ENCODE results near the gene LRRC31.

Gene LRRC31

DNA sequence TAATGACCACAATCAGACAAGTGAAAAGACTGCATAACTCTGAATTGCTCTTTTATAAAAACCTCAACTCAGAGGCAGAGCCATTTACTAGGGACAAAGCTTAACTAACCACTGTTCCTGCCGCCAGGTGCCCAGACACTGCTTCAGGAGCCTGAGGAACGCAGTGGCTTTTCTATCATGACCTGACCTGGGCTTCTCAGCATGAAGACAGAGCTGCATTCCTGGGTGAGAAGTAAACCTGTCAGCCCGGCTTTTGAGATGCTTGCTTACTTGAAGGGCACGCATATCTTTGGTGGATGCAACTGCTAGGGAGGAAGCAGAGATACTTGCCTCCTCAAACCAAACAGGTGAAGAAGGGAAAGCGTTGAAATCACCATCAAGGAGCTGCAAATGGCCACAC is 7.9 kb downstream of the LRRC31 start:
- no peak for DNase-seq

DNA sequence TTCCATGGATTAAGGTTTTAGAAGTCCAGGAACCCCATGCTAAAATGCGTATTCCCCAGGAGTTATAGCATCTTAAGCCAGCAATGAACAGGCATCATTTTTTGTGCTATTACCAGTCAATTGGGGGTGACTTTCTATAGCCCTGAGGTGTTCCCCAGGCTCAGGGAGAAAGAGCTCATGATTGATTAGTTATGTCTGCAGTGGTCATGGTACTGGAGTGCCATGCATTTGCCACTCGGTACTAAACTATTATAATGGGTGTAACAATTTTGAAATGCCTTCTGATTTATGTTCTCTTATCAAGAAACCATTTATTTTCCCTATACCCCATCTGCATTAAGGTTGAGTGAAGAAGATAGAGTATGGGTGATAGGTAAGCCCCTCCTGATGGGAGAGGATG is 11.9 kb downstream of the LRRC31 start:
- DNase-seq = no peak

DNA sequence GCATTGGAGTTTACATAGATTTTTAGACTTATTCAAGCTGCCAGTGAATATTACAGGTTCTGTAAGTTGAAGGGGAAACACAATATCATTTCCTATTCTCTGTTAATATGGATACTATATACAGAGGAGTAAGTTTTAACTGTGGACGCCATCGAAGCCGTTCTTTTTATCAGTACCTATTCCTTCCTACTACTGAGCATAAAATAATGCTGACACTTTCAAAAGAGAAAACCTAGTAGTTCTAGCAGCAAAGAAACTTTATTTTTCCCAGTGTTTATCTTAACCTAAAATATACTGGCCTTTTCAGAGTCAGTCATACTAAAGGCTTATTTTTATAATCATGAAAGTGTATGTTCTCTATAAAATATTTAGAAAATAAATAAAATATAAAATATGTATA is 14.2 kb downstream of the LRRC31 start:
- DNase-seq = no peak

DNA sequence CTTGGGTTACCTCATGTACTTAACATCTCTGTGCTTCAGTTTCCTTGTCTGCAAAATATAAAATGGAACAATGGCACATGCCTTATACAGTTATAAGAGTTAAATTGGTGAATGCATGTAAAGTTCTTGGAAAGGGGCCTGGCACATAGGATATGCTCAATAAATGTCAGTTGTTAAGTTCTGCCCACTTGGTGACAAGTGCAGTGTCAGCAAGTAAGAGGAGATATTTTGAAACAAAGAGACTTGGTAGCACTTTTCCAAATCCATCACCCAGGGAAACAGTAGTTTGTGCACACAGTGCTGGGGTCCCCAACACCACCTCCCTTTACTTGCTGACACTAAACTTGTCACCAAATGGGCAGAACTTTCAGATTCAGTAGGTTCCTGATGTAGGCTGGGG is 19.1 kb downstream of the LRRC31 start:
- DNase-seq = no peak

DNA sequence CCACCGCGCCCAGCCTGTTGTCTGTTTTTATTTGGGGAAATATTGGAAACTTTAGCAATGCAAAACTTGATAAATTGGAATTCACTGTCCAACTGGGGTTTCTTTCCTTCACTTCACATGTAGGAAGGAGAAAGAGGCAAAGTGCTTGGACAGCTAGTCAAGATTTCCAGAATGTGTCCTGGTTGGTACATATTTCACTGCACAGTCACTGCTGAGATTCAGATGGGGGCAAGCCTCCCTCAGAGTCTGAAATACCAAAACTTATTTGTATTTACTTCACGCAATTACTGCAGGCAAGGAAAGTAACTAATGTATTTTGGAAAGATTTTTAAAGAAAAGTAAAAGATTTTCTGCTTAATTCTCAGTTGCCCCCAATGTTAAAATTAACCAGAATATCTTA is 21.0 kb downstream of the LRRC31 start:
- DNase-seq = no peak

DNA sequence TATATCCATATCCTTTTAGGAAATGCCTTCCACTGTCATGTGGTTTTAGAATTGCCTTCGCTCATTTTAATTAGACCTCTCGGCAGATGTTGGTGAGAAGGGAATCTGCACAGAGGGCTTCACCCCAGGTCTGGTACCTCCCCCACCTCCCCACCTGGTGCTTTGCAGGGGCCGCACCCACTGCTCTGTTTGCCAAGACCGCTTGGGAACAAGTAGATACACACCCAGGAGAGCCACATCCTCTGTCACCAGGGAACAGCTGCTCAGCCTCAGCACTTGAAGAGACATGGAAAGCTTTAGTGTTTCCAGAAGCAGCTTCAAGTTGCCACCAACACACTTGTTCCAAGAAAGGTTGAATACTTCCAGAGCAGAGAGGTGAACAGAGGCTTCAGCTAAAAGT is 21.8 kb downstream of the LRRC31 start:
- no peak for DNase-seq

DNA sequence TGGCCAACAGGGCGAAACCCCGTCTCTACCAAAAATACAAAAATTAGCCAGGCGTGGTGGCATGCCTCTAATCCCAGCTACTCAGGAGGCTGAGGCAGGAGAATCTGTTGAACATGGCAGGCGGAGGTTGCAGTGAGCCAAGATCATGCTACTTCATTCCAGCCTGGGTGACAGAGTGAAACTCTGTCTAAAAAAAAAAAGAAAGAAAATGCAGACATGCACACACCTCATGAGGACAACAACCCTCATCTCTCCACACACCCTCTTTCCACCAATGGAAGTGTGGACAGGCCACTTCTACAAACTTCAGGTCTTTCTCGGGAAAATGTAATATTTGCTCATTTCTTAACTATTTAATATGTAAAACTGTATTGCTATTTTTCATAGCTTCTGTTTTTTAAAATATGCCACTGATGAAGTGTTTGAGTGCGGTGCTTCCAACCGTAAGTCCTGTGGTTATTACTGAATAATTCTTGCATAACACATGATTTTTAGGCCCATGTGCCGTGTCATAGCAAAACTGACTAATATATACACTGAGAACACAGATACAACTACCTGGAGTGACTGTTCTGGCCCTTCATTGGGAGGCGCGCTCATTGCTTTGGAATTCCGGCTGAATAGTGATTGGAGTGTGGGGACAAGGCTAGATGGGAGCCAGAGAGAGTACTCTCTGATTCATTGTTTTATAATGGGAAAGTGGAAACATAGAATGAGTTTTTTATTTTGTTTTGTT is 23.1 kb downstream of the LRRC31 start:
- DNase-seq = no peak

DNA sequence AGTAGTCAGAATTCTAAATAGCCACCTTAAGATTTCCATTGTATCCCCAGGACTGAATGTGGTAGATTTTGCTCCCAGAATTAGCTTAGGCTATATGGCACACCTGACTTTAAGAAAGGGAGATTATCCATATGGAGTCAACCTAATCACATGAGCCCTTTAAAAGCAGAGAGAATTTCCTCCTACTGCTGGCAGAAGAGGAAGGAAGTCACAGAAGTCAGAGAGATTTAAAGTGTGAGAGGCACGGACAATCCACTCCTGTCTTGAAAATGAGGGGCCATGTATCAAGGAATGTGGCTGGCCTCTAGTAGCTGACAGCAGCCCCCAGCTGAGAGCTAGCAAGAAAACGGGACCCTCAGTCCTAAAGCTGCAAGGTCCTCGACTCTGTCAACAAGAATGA is 26.8 kb downstream of the LRRC31 start:
- DNase-seq = no peak

DNA sequence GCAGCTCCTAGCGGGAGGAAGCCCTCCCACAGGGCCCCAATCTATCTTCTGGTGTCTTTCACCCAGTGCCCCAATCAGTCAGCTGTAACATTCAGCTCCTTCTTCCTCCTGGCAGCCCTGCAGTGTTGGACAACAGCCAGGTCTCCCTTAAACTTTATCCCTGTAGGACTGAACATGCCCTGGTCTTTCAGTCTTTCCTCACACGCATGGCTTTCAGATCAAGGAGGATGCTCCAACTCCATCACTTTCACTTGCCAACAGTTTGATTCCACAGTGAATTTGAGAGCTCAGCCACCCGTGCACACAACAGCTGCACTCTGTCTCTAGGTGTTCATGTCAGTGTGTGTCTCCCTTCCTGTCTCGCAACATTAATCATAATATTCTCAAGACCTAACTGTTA is 28.6 kb downstream of the LRRC31 start:
- DNase-seq = no peak

DNA sequence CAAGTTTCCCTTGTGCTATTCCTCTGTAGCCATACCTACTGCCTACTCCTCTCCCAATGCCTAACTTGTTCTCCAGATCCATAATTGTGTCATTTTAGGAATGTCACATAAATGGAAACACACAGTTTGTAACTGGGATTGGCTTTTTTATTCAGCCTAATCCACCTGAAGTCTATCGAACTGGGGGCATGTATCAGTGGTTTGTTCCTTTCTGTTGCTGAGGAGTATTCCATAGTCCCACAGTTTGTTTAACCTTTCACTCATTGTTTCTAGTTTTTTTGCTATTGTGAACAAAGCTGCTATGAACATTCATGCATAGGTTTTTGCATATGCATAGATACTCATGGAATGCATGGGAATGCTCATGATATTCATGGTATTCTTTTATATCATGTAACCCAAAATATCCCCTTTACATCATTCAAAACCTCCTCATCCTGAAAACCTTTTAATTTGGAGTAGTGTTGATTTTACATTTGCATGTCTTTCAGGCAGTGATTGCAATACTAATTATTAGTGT is 31.2 kb downstream of the LRRC31 start:
- no peak for DNase-seq

DNA sequence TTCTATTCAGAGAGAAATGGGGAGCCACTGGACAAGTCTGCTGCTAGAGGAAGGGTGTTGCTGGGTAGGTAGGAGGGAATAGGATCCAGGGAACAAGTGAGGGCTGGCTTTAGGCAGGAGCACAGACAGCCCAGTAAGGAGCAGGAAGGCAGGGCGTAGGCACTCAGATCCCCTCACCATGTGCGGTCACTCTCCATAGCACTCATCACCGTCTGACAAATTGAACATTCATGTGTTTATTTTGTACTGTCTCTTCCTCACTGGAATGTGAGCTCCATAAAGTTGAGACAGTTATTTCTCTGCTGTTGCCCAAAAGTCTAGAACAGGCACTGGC is 32.8 kb downstream of the LRRC31 start:
- DNase-seq = no peak

DNA sequence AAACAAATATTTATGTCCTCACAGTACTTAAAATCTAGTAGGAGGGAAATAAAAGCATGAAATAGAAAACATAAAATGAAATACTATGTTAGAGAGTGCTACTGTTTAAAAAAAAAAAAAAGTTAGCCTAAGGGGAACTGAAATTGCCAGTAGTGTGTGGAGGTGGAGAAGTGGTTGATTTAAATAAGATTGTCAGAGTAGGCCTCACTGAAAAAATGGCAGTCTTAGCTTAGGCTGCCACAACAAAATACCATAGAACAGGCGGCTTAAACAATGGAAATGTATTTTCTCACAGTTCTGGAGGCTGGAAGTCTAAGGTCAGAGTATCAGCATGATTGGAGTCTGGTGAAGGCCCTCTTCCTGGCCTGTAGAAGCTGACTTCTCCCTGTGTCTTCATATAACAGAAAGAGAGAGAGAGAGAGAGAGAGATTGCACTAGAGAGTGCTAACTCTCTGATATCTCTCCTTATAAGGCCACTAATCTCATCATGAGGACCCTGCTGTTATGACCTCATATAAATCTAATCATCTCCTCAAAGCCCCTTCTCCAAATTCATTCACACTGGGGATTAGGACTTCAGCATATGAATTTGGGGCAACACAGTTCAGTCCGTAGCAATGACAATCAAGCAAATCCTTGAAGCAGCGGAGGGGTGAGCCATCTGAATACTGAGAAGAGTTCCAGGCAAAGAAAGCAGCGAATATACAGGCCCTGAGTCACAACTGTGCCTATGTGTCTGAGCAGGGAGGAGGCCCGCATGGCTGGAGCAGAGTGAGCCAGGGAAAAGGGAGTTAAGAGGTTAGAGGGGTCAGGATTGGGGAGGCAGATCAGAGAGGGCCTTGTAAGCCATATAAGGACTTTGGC is 33.4 kb downstream of the LRRC31 start:
- no peak for DNase-seq

DNA sequence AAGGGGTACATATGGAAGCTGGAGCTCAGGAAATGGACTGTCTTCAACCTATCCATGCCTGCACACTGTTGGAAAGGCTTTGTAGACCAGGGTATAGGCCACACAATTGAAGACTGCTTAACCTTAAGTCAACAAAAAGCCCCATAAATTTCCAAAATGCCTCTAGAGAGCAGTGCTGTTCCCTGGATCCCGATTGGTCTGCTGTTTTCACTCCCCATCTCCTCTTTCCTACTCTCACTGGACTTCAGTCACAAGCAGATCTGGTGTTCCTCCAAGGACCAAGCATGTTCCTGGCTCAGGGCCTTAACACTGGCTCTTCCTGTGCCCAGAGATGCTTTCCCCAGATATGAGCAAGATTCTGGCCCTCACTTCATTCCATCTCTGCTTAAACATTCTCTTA is 34.2 kb downstream of the LRRC31 start:
- no peak for DNase-seq

DNA sequence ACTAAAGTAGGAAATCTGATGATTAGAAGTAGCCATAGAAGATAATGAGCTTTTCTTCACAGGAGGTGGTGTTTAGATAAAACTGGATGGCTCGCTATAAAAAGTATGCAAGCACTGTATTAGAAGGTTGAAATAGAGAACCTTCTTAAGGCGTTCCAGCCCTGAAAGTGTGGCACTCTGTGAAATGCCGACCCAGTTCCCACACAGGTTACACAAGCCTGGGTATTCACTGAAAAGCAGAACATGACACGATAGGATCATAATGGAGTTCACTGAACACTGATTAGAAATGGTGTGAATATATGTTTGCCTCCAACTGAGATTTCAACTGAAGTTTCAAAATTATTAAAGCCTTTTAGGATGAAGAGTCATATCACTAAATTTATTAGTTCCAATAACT is 42.0 kb downstream of the LRRC31 start:
- DNase-seq = no peak

DNA sequence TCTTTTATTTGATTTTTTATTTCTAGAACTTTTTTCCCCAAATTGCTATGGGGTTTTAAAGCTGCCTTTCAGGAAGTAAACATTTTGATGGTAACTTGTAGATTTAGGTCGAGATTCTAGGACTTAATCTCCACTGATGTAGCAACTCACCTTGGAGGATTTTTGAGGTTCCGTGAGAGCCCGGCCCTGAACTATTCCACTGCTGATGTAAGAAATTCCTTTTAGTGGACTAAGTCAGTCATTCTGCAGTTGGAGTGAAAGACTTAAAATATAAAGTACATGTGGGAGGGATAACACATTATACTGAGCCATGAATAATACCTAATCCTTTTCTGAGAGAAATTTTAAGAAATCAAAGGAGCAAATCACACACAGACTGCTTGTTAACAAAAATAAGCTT is 44.4 kb downstream of the LRRC31 start:
- DNase-seq = no peak

DNA sequence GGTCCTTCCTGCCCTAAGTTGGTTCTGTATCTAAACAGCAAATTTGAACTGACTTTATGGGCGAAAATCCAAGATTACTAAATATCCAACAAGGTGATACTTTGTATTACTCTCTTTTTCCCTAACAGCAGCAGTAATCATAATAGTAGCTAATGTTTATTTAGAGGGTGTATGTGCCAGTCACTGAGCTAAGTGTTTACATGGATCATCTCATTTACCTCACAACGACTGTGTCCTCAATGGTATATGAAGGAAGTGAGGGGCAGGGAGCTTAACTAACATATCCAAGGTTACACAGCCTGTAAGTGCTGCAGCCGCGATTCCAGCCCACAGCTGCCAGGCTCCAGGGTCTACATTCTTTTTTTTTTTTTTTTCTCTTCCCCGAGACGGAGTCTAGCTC is 46.8 kb downstream of the LRRC31 start:
- DNase-seq = no peak

DNA sequence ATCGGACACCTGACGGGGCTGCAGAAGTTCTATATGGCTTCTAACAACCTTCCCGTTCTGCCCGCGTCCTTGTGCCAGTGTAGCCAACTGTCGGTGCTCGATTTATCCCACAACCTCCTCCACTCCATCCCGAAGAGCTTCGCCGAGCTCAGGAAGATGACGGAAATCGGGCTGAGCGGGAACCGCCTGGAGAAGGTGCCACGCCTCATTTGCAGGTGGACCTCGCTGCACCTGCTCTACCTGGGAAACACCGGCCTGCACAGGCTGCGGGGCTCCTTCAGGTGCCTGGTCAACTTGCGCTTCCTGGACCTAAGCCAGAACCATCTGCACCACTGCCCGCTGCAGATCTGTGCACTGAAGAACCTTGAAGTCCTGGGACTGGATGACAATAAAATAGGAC is 47.2 kb downstream of the LRRC31 start:
- no peak for DNase-seq

DNA sequence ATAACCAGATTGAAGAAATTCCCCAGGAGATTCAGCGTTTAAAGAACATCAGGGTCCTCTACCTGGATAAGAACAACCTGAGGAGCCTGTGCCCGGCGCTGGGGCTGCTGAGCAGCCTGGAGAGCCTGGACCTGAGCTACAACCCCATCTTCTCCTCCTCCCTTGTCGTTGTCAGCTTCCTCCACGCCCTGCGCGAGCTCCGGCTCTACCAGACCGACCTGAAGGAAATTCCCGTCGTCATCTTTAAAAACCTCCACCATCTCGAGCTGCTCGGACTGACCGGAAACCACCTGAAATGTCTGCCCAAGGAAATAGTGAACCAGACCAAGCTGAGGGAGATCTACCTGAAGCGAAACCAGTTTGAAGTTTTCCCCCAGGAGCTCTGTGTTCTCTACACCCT is 47.6 kb downstream of the LRRC31 start:
- DNase-seq = no peak

DNA sequence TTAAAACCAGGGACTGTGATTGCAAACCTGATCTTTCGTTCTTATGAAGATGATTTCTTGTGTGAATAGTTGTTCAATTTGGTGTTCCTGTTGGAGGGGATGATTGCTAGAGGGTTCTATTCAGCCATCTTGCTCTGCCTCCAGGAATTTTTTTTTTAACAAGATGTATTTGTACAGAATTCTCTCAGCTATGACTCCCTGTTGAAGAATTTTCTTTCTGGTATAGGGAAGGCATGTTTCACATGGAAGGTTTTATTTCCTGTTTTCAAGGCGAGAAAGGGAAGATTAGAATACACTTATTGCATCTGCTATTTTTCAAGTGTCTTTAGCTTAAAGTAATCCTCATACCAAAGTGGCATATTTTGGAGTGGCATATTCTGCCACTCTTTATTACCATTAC is 51.4 kb downstream of the LRRC31 start:
- no peak for DNase-seq

DNA sequence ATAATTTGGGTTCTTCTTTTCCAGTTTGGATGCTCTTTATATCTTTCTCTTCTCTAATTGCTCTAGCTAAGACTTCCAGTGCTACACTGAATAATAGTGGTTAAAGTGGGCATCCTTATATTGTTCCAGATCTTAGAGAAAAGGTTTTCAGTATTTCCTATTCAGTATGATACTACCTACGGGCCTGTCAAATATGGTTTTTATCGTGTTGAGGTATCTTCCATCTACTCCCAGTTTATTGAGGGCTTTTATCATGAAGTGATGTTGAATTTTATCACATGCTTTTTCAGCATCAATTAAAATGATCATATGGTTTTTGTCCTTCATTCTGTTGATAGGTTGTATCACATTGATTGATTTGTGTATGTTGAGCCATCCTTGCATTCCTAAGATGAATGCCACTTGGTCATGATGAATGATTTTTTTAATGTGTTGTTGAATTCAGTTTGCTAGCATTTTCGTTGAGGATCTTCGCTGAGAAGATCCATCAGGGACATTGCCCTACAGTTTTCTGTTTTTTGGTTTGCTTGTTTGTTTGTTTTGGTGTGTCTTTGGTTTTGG is 54.1 kb downstream of the LRRC31 start:
- DNase-seq = no peak

DNA sequence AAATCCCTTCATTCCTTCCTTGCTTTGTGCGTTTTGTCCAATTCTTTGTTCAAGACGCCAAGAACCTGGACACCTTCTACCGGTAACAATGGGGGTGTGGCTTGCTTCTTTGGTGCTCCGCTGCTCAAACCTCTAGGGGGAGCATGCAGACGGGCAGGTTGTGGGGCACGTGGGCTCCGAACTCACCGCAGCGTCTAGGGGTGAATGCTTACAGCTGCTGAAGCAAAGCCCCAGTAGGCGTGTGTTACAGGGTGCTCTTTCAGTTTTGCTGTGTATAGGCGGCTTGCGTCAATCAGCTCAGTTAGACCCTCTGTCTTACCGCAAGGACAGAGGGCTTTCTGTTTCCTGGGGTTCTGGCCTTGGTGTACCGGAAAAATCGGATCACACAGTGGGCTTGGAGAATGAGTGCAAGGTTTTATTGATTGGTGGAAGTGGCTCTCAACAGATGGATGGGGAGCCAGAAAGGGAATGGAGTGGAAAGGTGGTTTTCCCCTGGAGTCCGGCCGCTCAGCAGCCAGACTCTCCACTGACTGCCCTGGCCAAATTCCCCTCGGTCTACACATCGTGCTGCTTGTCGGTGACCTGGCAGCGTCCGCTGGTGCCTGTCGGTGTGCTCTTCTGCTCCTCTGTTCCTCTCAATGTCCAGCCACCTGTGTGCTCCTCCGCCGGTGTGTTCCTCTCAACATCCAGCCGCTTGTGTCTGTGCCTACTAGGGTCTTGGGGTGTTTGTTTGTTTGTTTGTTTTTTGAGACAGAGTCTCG is 55.8 kb downstream of the LRRC31 start:
- DNase-seq = no peak

DNA sequence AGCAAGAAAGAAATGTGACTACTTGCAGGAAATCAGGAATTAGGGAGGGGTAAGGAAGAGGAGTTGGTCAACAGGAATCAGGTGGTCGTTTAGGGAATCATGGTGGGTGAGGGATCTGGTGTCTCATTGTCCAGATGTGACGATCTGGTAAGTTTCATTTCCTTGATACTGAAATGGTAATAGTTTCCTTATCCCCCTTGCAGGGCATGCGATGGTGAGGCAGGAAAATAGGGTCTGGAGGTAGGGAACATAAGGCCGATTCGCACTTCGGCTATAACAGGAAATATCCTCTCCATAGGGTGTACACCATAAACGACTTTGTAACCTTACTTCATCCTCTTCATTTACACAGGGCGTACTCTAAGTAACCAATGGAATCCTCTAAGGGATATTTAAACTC is 56.5 kb downstream of the LRRC31 start:
- DNase-seq = no peak

Measured in right hindlimb (tissue), 1 donor.